IMR-90 (cell line): ENCODE data around the gene STAT3. TPM values are rescaled to one million over a fixed set of nuclear protein-coding genes. Genes with fewer than 3 reads are reported as not detected.

ENCODE experiments used
- ATAC-seq: fragments of 200-7000 bp; cut with Tn5 transposase; 2 replicates; pipeline ENCODE4 v1.9.1; 2020; ENCODE audit warnings: low read depth, mild to moderate bottlenecking, moderate library complexity
- BruUV-seq: library from RNA; stranded (reverse); fragments of 400-500 nt; replicated peaks from 2 replicates; lab custom pipeline; 2021; lab: Mats Ljungman, UMichigan
- CTCF ChIA-PET: fragments of 300-600 bp; formaldehyde crosslinking; extraction: SDS; loops from one replicate; lab custom pipeline; 2021; ENCODE audit warnings: antibody characterized with exemption; lab: Yijun Ruan, JAX
- POLR2A ChIA-PET: fragments of 300-600 bp; sonication (Branson Sonifier 250); formaldehyde crosslinking; loops from one replicate; lab custom pipeline; 2022; ENCODE audit warnings: antibody characterized with exemption; ENCODE audit not compliant: unreplicated experiment; lab: Charles Lee
- DNase-seq: peaks from one replicate; pipeline ENCODE4 v3.0.0; 2013
- H2AFZ ChIP-seq: replicated peaks from 2 replicates; pipeline ENCODE3; 2013; ENCODE audit warnings: low read length, mild to moderate bottlenecking; ENCODE audit not compliant: poor library complexity
- H2AK5ac ChIP-seq: 2 replicates; pipeline ENCODE4 v1.6.1; 2013; ENCODE audit warnings: low read depth, low read length, inconsistent platforms
- H2AK9ac ChIP-seq: replicated peaks from 2 replicates; pipeline ENCODE3; 2013; ENCODE audit warnings: mild to moderate bottlenecking, low read depth, low read length, moderate library complexity; ENCODE audit not compliant: poor library complexity
- H2BK120ac ChIP-seq: 2 replicates; pipeline ENCODE4 v1.6.1; 2013; ENCODE audit warnings: low read depth, low read length, inconsistent platforms
- H2BK15ac ChIP-seq: 3 replicates; pipeline ENCODE4 v1.6.1; 2013; ENCODE audit warnings: low read depth, low read length, inconsistent platforms
- H2BK20ac ChIP-seq: 2 replicates; pipeline ENCODE4 v1.6.1; 2013; ENCODE audit warnings: low read depth, mild to moderate bottlenecking, inconsistent platforms, low read length, moderate library complexity
- H2BK5ac ChIP-seq: 2 replicates; pipeline ENCODE4 v1.6.1; 2013; ENCODE audit warnings: mild to moderate bottlenecking, low read depth, low read length, inconsistent platforms; ENCODE audit not compliant: poor library complexity, severe bottlenecking
- H3K14ac ChIP-seq: replicated peaks from 2 replicates; pipeline ENCODE4 v1.6.1; 2013; ENCODE audit warnings: low read depth, low read length, inconsistent platforms
- H3K18ac ChIP-seq: 2 replicates; pipeline ENCODE4 v1.6.1; 2013; ENCODE audit warnings: low read depth, low read length, control low read depth
- H3K23ac ChIP-seq: 2 replicates; pipeline ENCODE4 v1.6.1; 2013; ENCODE audit warnings: low read depth, low read length, inconsistent platforms
- H3K27ac ChIP-seq: 2 replicates; pipeline ENCODE4 v1.5.1; 2013; ENCODE audit warnings: mild to moderate bottlenecking, control low read depth, low read length; ENCODE audit not compliant: insufficient read depth
- H3K27me3 ChIP-seq: 2 replicates; pipeline ENCODE4 v1.6.1; 2013; ENCODE audit warnings: low read length; ENCODE audit not compliant: control insufficient read depth, insufficient read depth
- H3K36me3 ChIP-seq: 2 replicates; pipeline ENCODE4 v1.6.1; 2013; ENCODE audit warnings: low read length, mixed read lengths; ENCODE audit not compliant: control insufficient read depth, insufficient read depth
- H3K4ac ChIP-seq: 2 replicates; pipeline ENCODE4 v1.6.1; 2013; ENCODE audit warnings: low read depth, low read length, inconsistent platforms
- H3K4me1 ChIP-seq: 2 replicates; pipeline ENCODE4 v1.6.1; 2013; ENCODE audit warnings: low read length, mixed read lengths; ENCODE audit not compliant: control insufficient read depth, insufficient read depth
- H3K4me2 ChIP-seq: 2 replicates; pipeline ENCODE4 v1.6.1; 2013; ENCODE audit warnings: low read depth, mild to moderate bottlenecking, control low read depth, low read length, moderate library complexity
- H3K4me3 ChIP-seq: 2 replicates; pipeline ENCODE4 v1.5.1; 2013; ENCODE audit warnings: low read depth, mild to moderate bottlenecking, control low read depth, low read length, moderate library complexity; ENCODE audit not compliant: insufficient read depth
- H3K56ac ChIP-seq: 2 replicates; pipeline ENCODE4 v1.6.1; 2013; ENCODE audit warnings: low read length, inconsistent platforms; ENCODE audit not compliant: insufficient read depth; ENCODE audit errors: extremely low read depth
- H3K79me1 ChIP-seq, 2 experiments: 2 replicates each; pipeline ENCODE4 v1.6.1; 2013; ENCODE audit warnings: low read length in 2 of 2, inconsistent platforms in 1 of 2, low read depth in 1 of 2
- H3K9ac ChIP-seq: 2 replicates; pipeline ENCODE4 v1.6.1; 2013; ENCODE audit warnings: low read depth, low read length, control low read depth
- H3K9me1 ChIP-seq: 2 replicates; pipeline ENCODE4 v1.6.1; 2013; ENCODE audit warnings: low read length, inconsistent platforms; ENCODE audit not compliant: insufficient read depth
- H3K9me3 ChIP-seq: 2 replicates; pipeline ENCODE4 v1.6.1; 2013; ENCODE audit warnings: low read length; ENCODE audit not compliant: control insufficient read depth, insufficient read depth
- H4K20me1 ChIP-seq: 2 replicates; pipeline ENCODE4 v1.6.1; 2013; ENCODE audit warnings: low read length, inconsistent platforms; ENCODE audit not compliant: insufficient read depth
- H4K5ac ChIP-seq: 2 replicates; pipeline ENCODE4 v1.6.1; 2013; ENCODE audit warnings: mild to moderate bottlenecking, low read depth, low read length, control low read depth
- H4K8ac ChIP-seq, 2 experiments: 2 replicates each; pipeline ENCODE4 v1.6.1; 2013; ENCODE audit warnings: low read depth in 2 of 2, low read length in 2 of 2, control low read depth in 1 of 2, inconsistent platforms in 1 of 2
- H4K91ac ChIP-seq: 2 replicates; pipeline ENCODE4 v1.6.1; 2013; ENCODE audit warnings: low read depth, low read length, inconsistent platforms; ENCODE audit not compliant: insufficient read depth
- FOS ChIP-seq: fragments of 150-350 bp; IDR thresholded peaks from 2 replicates; pipeline ENCODE4 v1.6.1; 2016; ENCODE audit warnings: low read depth, low read length
- MAZ ChIP-seq: IDR thresholded peaks from 2 replicates; pipeline ENCODE4 v1.6.1; 2012; ENCODE audit warnings: low read depth, mild to moderate bottlenecking, low read length, improper control_type of control experiment, moderate library complexity, borderline replicate concordance
- NFE2L2 ChIP-seq: fragments of 150-350 bp; IDR thresholded peaks from 2 replicates; pipeline ENCODE4 v1.6.1; 2016; ENCODE audit warnings: low read depth, mild to moderate bottlenecking, low read length
- RFX5 ChIP-seq: IDR thresholded peaks from 2 replicates; pipeline ENCODE4 v1.8.0; 2012; ENCODE audit warnings: low read depth, mild to moderate bottlenecking, low read length, moderate library complexity
- WGBS, 2 experiments: methylation state at CpG; one replicate each; pipeline versions ENCODE4 v1.1.5 to v1.1.7; 2013; ENCODE audit warnings: missing lambda C conversion rate in 2 of 2; ENCODE audit not compliant: insufficient read length in 1 of 2; ENCODE audit errors: extremely low coverage in 2 of 2; 5-methylcytosine and 5-hydroxymethylcytosine counted together
- dilution Hi-C: fragments of 300-500 bp; cut with HindIII; formaldehyde crosslinking; loops from one replicate; pipeline ENCODE4 v1.14.3; 2018; ENCODE audit warnings: low sequenced_read_pairs; ENCODE audit not compliant: unreplicated experiment
- in situ Hi-C: fragments of 300-500 bp; cut with MboI; formaldehyde crosslinking; loops from 3 replicates; pipeline ENCODE4 v1.14.3; 2019; ENCODE audit warnings: low sequenced_read_pairs, inconsistent platforms, mixed read lengths
- intact Hi-C: fragments of 100-400 bp; cut with micrococcal nuclease; formaldehyde crosslinking; loops from 2 replicates; pipeline ENCODE4 v1.10.0; 2022
- polyA plus RNA-seq, 3 experiments: library from polyadenylated mRNA; depleted of rRNA; stranded (reverse); fragments of >200 nt; gene quantifications; 2 replicates each; pipeline ENCODE4 v1.2.3, GENCODE V29; 2012; ENCODE audit warnings: low replicate concordance in 1 of 3
- total RNA-seq: library from RNA; depleted of rRNA; stranded (reverse); fragments of >200 nt; gene quantifications from 2 replicates; pipeline ENCODE4 v1.2.3, GENCODE V29; 2012
- TF ChIP-seq, protein P1 (sequence below): conservative IDR thresholded peaks from 2 replicates; pipeline ENCODE4 v1.5.1; 2012; ENCODE audit warnings: mild to moderate bottlenecking, low read depth, low read length, improper control_type of control experiment
- TF ChIP-seq, protein P2 (sequence below): fragments of 150-350 bp; IDR thresholded peaks from 2 replicates; pipeline ENCODE4 v1.6.1; 2016; ENCODE audit warnings: low read depth, mild to moderate bottlenecking, low read length, moderate library complexity, borderline replicate concordance

The STAT3 gene
- total and polyA plus RNA-seq, 2 of the 4 experiments (the other 2 are of a cell fraction), result 47.2 to 66.3 TPM

DNA sequence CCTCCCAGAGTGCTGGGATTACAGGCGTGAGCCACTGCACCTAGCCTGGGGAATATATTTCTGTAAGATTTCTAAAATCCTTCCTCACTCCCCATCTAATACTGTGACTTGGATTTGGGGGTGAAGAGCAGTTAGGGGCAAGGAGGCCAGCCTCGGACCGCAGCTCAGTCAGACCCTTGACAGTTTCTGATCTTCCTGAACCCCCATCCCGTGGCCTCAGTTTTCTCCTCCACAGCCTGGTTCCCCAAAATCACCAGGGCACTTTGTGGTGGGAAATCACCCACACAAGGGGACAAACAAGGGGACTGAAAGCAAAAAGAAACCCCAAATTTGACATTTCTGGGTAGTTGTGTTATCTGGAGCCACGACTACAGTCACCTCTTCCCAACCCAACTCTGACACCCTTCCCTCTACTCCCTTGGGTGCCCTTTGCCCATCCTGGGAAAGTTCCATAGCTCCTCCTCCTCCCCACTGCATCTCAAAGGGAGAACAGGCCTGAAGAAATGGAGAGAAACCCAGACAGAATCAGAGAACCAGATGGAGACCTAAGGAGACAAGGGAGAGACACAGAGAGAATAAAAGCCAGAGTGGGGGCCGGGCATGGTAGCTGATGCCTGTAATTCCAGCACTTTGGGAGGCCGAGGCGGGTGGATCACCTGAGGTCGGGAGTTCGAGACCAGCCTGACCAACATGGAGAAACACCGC is 102.7 kb downstream of the STAT3 start:
- no peak overlapping the region for H2BK120ac ChIP-seq
- no peaks in the 10 kb centered on the region for H4K20me1 ChIP-seq
- no peaks in the 10 kb centered on the region for H3K36me3 ChIP-seq
- H3K79me1 ChIP-seq, result no peaks in the 10 kb centered on the region
- no peak overlapping the region for H2AK9ac ChIP-seq
- no peak overlapping the region for H3K4me2 ChIP-seq
- H2BK15ac ChIP-seq, result no peak overlapping the region
- intact Hi-C loops (no loop called here), dilution Hi-C loops (no loop called here), in situ Hi-C loops (no loop called here)
- ChIA-PET POLR2A (no interaction called here), CTCF (no interaction called here)
- no peak overlapping the region for H4K8ac ChIP-seq
- 0 out of 2 replicates have a peak, but pooled peaks cover 4% of the 10 kb centered on the region for H3K9me1 ChIP-seq
- no peaks in the 10 kb centered on the region for H3K9me3 ChIP-seq
- H2AK5ac ChIP-seq, result no peak overlapping the region; the same call in 1 of the 2 replicates
- no peak overlapping the region for H3K27ac ChIP-seq
- no peak overlapping the region for H4K91ac ChIP-seq
- H3K4ac ChIP-seq, result no peak overlapping the region
- no TSS peak for BruUV-seq
- H3K4me1 ChIP-seq, result peaks cover 14% of the 10 kb centered on the region
- no peak overlapping the region for H3K56ac ChIP-seq
- no peaks in the 10 kb centered on the region; the same call in 1 of the 2 replicates for H3K27me3 ChIP-seq
- H3K23ac ChIP-seq, result no peak overlapping the region
- H3K9ac ChIP-seq, result no peak overlapping the region
- TF ChIP-seq, protein P1, sequence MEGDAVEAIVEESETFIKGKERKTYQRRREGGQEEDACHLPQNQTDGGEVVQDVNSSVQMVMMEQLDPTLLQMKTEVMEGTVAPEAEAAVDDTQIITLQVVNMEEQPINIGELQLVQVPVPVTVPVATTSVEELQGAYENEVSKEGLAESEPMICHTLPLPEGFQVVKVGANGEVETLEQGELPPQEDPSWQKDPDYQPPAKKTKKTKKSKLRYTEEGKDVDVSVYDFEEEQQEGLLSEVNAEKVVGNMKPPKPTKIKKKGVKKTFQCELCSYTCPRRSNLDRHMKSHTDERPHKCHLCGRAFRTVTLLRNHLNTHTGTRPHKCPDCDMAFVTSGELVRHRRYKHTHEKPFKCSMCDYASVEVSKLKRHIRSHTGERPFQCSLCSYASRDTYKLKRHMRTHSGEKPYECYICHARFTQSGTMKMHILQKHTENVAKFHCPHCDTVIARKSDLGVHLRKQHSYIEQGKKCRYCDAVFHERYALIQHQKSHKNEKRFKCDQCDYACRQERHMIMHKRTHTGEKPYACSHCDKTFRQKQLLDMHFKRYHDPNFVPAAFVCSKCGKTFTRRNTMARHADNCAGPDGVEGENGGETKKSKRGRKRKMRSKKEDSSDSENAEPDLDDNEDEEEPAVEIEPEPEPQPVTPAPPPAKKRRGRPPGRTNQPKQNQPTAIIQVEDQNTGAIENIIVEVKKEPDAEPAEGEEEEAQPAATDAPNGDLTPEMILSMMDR, result no peak
- no peak for TF ChIP-seq FOS
- no peak for TF ChIP-seq NFE2L2
- TF ChIP-seq, protein P2, sequence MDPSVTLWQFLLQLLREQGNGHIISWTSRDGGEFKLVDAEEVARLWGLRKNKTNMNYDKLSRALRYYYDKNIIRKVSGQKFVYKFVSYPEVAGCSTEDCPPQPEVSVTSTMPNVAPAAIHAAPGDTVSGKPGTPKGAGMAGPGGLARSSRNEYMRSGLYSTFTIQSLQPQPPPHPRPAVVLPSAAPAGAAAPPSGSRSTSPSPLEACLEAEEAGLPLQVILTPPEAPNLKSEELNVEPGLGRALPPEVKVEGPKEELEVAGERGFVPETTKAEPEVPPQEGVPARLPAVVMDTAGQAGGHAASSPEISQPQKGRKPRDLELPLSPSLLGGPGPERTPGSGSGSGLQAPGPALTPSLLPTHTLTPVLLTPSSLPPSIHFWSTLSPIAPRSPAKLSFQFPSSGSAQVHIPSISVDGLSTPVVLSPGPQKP, result no peak
- no peak for TF ChIP-seq MAZ
- TF ChIP-seq RFX5, result no peak
- H2AFZ ChIP-seq, result no peak overlapping the region
- no peak overlapping the region for H3K18ac ChIP-seq
- H2BK5ac ChIP-seq, result no peak overlapping the region
- no peak overlapping the region for H4K5ac ChIP-seq
- no peak overlapping the region for H3K14ac ChIP-seq
- WGBS, 2 experiments, result no CpG with 5 or more reads among the region's 11 CpGs
- H3K4me3 ChIP-seq, result no peak overlapping the region
- no peak for DNase-seq
- no peak overlapping the region for H2BK20ac ChIP-seq
- no peak for ATAC-seq
